ENCODE measurements around the gene MLPH.

GRCh38 chr2:237577458-237577857, 90.4 kb downstream of the MLPH start:
- TF ChIP-seq CTCF (IDR thresholded peaks at IDR 0.05 in 8 of 11, conservative IDR thresholded peaks at IDR 0.05 in 3 of 11) (no peak), POLR2A (IDR thresholded peaks at IDR 0.05) (no peak)
